HL-60 (cell line): ENCODE measurements around the gene CXorf49.
"Not testable (repeated sequence)": the region's sequence is repeated elsewhere in the genome, so short reads cannot be mapped to it uniquely, and the experiment has no call there.

Experiments
- CTCF ChIP-seq: IDR thresholded peaks from one replicate; pipeline ENCODE4 v1.5.1; 2011; ENCODE audit warnings: low read length, control low read depth, inconsistent platforms; ENCODE audit not compliant: insufficient read depth
- POLR2AphosphoS5 ChIP-seq: IDR thresholded peaks from 2 replicates; pipeline ENCODE4 v1.6.1; 2012; ENCODE audit warnings: low read depth
- REST ChIP-seq: IDR thresholded peaks from 2 replicates; pipeline ENCODE4 v1.6.1; 2012; ENCODE audit warnings: low read depth; ENCODE audit not compliant: insufficient replicate concordance

- not testable (repeated sequence) for TF ChIP-seq CTCF, POLR2AphosphoS5, REST
Measured at GRCh38 chrX:71669947-71670346, 48.1 kb downstream of the CXorf49 start.
